Adrenal gland (tissue), 12 donors: ENCODE measurements around the gene ZNF560. TPM values are rescaled to one million over a fixed set of nuclear protein-coding genes. Genes with fewer than 3 reads are reported as not detected.

Experiments used
- DNase-seq, 7 donors: peaks; one replicate each; pipeline ENCODE4 v3.0.0-alpha.2; 2019 to 2020
- H3K27ac ChIP-seq, 5 donors: fragments of 200-600 bp; sonication (generic) in 4 of 5; 1 replicate in 3 of 5; 2 replicates in 2 of 5; pipeline versions ENCODE4 v1.5.1 to v1.8.0; 2016 to 2020; ENCODE audit warnings: mild to moderate bottlenecking in 1 of 5
- H3K27me3 ChIP-seq: fragments of 200-600 bp; 2 replicates; pipeline ENCODE4 v1.8.0; 2021
- H3K36me3 ChIP-seq, 2 donors: fragments of 200-600 bp; replicated peaks in 1 of 2; 1 replicate in 1 of 2; 2 replicates in 1 of 2; pipeline versions ENCODE4 v1.5.1 to v1.8.0; 2018 to 2022
- H3K4me1 ChIP-seq, 2 donors: fragments of 200-600 bp; replicated peaks in 1 of 2; 1 replicate in 1 of 2; 2 replicates in 1 of 2; pipeline versions ENCODE4 v1.5.1 to v1.8.0; 2018 to 2021
- H3K4me3 ChIP-seq, 4 donors: fragments of 200-600 bp; sonication (generic) in 3 of 4; one replicate each; pipeline ENCODE4 v1.5.1; 2016 to 2018
- H3K9me3 ChIP-seq, 3 donors: fragments of 200-600 bp; sonication (generic) in 1 of 3; replicated peaks in 1 of 3; 1 replicate in 2 of 3; 2 replicates in 1 of 3; pipeline versions ENCODE4 v1.5.1 to v1.8.0; 2016 to 2021
- CTCF ChIP-seq, 6 experiments: fragments of 450-650 bp in 4 of 6; fragments of 200-600 bp in 2 of 6; sonication (generic) in 1 of 6; IDR thresholded peaks; 1 replicate in 5 of 6; 2 replicates in 1 of 6; pipeline versions ENCODE4 v1.5.1 to v1.8.0; 2016 to 2021; ENCODE audit warnings: antibody characterized with exemption in 6 of 6, mild to moderate bottlenecking in 2 of 6, moderate library complexity in 1 of 6
- POLR2A ChIP-seq, 2 donors: fragments of 450-650 bp; IDR thresholded peaks; one replicate each; pipeline ENCODE4 v1.6.1; 2017; ENCODE audit warnings: antibody characterized with exemption in 2 of 2, mild to moderate bottlenecking in 2 of 2, moderate library complexity in 1 of 2
- WGBS, 4 donors: extraction: QIAGEN DNeasy Blood & Tissue Kit in 2 of 4; methylation state at CpG; one replicate each; pipeline versions ENCODE4 v1.1.5 to v1.1.7; 2013 to 2017; 5-methylcytosine and 5-hydroxymethylcytosine counted together
- intact Hi-C, 2 donors: fragments of 100-400 bp; cut with DNase I; formaldehyde crosslinking; loops; one replicate each; pipeline versions ENCODE4 v1.14.1 to v1.15.0; 2022 to 2023
- polyA plus RNA-seq, 3 donors: library from polyadenylated mRNA; stranded (reverse); fragments of 200-250 nt in 2 of 3; fragments of 350-450 nt in 1 of 3; fragmentation: Illumina TruSeq in 1 of 3; extraction: RNeasy Lipid Tissue Mini Kit (QIAGEN cat#74804) in 1 of 3; gene quantifications; one replicate each; pipeline ENCODE4 v1.2.3, GENCODE V29; 2013 to 2014
- total RNA-seq, 9 donors: library from RNA; depleted of rRNA in 4 of 9; stranded (reverse); fragments of >200 nt in 4 of 9; fragments of 120-200 nt in 1 of 9; fragmentation: NEBNext Ultra II Directional in 1 of 9; extraction: Animal tissue kit (Norgen Biotek cat#: 25700) in 1 of 9; gene quantifications; one replicate each; pipeline versions ENCODE4 v1.1.0 to v1.2.4, GENCODE V29; 2013 to 2023
- donor health status: healthy with polysubstance abuse.
- donor health status: Bipolar disorder and iron deficiency.
- donor health status: DM: yes; HTN: yes; CAD: no.
- donor health status: DM: no; HTN: no; CAD: no.
- donor health status: DM: no; HTN: no; CAD: no.
- donor health status: DM: yes; HTN: yes; CAD: no.

Gene ZNF560
- total and polyA plus RNA-seq, 12 donors: 0.06 to 0.17 TPM; not detected in 10

- DNase-seq: peak; percentile 86 to 95 (median 89)
- TF ChIP-seq CTCF (IDR thresholded peaks at IDR 0.05) (no peak), POLR2A (IDR thresholded peaks at IDR 0.05) (peak; percentile 40 to 59)
- Histone ChIP-seq H3K27ac (peak within 1 kb of the TSS; percentile 78 to 96 (median 94)), H3K4me3 (peak within 1 kb of the TSS; percentile 7 to 83 (median 41)), H3K9me3 (peaks cover 0 to 7% (median 0%) of the 10 kb centered on the region in 3 donors), H3K4me1 (peaks cover 4 to 18% of the 10 kb centered on the region in 2 donors), H3K36me3 (peaks cover 0 to 28% of the 10 kb centered on the region in 2 donors), H3K27me3 (no peaks in the 10 kb centered on the region)
- intact Hi-C loops: no loop called here
- WGBS, 4 donors: 1 to 5% (median 2%) methylated on average over 26 to 49 of the region's 49 CpGs
These were observed 40.0 kb upstream of the ZNF560 start, which contains the start of gene ZNF426 for GRCh38 chr19:9538183-9539058. Gene ZNF426, minus strand, starts transcription at chr19:9538645. Its CDS starts 2,413 bp downstream, at chr19:9536232.

GRCh38 chr19:9535934-9536333 lies 37.5 kb upstream of the ZNF560 start:
- H3K27ac ChIP-seq: no peak overlapping the region
- DNase-seq: no peak
- no peak for TF ChIP-seq CTCF (IDR thresholded peaks at IDR 0.05)
- no peak for TF ChIP-seq POLR2A (IDR thresholded peaks at IDR 0.05)
- 91 to 98% (median 93%) methylated on average over 4 of the region's 4 CpGs for WGBS, 4 donors
- peaks cover 4 to 18% of the 10 kb centered on the region in 2 donors for H3K4me1 ChIP-seq
- no peak overlapping the region for H3K4me3 ChIP-seq
- peaks cover 0 to 23% (median 0%) of the 10 kb centered on the region in 3 donors for H3K9me3 ChIP-seq
- intact Hi-C loops: no loop called here
- H3K27me3 ChIP-seq: no peaks in the 10 kb centered on the region
- H3K36me3 ChIP-seq: peaks cover 0 to 52% of the 10 kb centered on the region in 2 donors

GRCh38 chr19:9531933-9532332 lies 33.5 kb upstream of the ZNF560 start:
- Histone ChIP-seq H3K4me3 (no peak overlapping the region), H3K27me3 (no peaks in the 10 kb centered on the region), H3K4me1 (peaks cover 0 to 4% of the 10 kb centered on the region in 2 donors), H3K9me3 (peaks cover 13 to 61% (median 17%) of the 10 kb centered on the region in 3 donors), H3K27ac (no peak overlapping the region), H3K36me3 (peaks cover 0 to 83% of the 10 kb centered on the region in 2 donors)
- intact Hi-C loops: no loop called here
- 97 to 100% (median 98%) methylated on average over 4 of the region's 4 CpGs for WGBS, 4 donors
- no peak for DNase-seq
- TF ChIP-seq CTCF (IDR thresholded peaks at IDR 0.05) (no peak), POLR2A (IDR thresholded peaks at IDR 0.05) (no peak)

- no peak for TF ChIP-seq POLR2A (IDR thresholded peaks at IDR 0.05)
- no peak for TF ChIP-seq CTCF (IDR thresholded peaks at IDR 0.05)
- H3K9me3 ChIP-seq: peaks cover 15 to 75% (median 28%) of the 10 kb centered on the region in 3 donors
These were observed 30.4 kb upstream of the ZNF560 start for GRCh38 chr19:9528757-9529336.

More at GRCh38 chr19:9528757-9529336, 30.4 kb upstream of the ZNF560 start:
- H3K4me1 ChIP-seq: no peaks in the 10 kb centered on the region
- 98 to 100% (median 99%) methylated on average over 5 of the region's 5 CpGs for WGBS, 4 donors
- H3K27ac ChIP-seq: no peak overlapping the region
- DNase-seq: no peak
- H3K4me3 ChIP-seq: peak overlapping the region in 1 of 4 donors; percentile 28
- intact Hi-C loops: no loop called here
- no peaks in the 10 kb centered on the region for H3K27me3 ChIP-seq
- H3K36me3 ChIP-seq: peaks cover 0 to 60% of the 10 kb centered on the region in 2 donors
